BLaER1 treated with 17β-estradiol and CSF1 and Interleukin-3, amounts not matched to agents 10 nM and 100 nM (cell line): ENCODE data around the gene COL4A4.
A peak's percentile ranks its signal among the peaks of the same experiment; 100 is the strongest.
"Not testable (repeated sequence)": the region's sequence is repeated elsewhere in the genome, so short reads cannot be mapped to it uniquely, and the experiment has no call there.

Experiments
- H3K27ac ChIP-seq, 11 experiments: shearing (Covaris generic); formaldehyde crosslinking; 2 replicates each; pipeline ENCODE4 v1.8.1; 2022
- H3K27me3 ChIP-seq, 11 experiments: shearing (Covaris generic); formaldehyde crosslinking; 2 replicates each; pipeline ENCODE4 v1.8.1; 2022
- H3K36me3 ChIP-seq, 11 experiments: shearing (Covaris generic); formaldehyde crosslinking; 2 replicates each; pipeline ENCODE4 v1.8.1; 2022
- H3K4me1 ChIP-seq, 10 experiments: shearing (Covaris generic); formaldehyde crosslinking; 2 replicates each; pipeline ENCODE4 v1.8.1; 2022
- H3K4me2 ChIP-seq, 11 experiments: shearing (Covaris generic); formaldehyde crosslinking; 2 replicates each; pipeline ENCODE4 v1.8.1; 2022
- H3K4me3 ChIP-seq, 10 experiments: shearing (Covaris generic); formaldehyde crosslinking; 2 replicates each; pipeline ENCODE4 v1.8.1; 2022
- H3K9ac ChIP-seq, 11 experiments: shearing (Covaris generic); formaldehyde crosslinking; 2 replicates each; pipeline ENCODE4 v1.8.1; 2022
- H3K9me3 ChIP-seq, 11 experiments: shearing (Covaris generic); formaldehyde crosslinking; replicated peaks in 1 of 11; 2 replicates each; pipeline ENCODE4 v1.8.1; 2022
- H4K20me1 ChIP-seq, 11 experiments: shearing (Covaris generic); formaldehyde crosslinking; 2 replicates each; pipeline ENCODE4 v1.8.1; 2022
- Cebpa-rat ChIP-seq, 11 experiments: shearing (Covaris generic); IDR thresholded peaks; 2 replicates each; pipeline ENCODE4 v1.8.1; 2022

The COL4A4 gene

GRCh38 chr2:227099340-227099739 is 64.7 kb downstream of the COL4A4 start:
- Histone ChIP-seq H3K4me1 (peaks cover 0 to 9% (median 6%) of the 10 kb centered on the region in 10 experiments; a peak in 7 of 20 replicates), H3K9me3 (no peaks in the 10 kb centered on the region), H3K4me3 (no peak overlapping the region), H3K27me3 (no peaks in the 10 kb centered on the region), H3K36me3 (no peaks in the 10 kb centered on the region), H4K20me1 (no peaks in the 10 kb centered on the region), H3K9ac (no peak overlapping the region), H3K27ac (no peak overlapping the region), H3K4me2 (no peak overlapping the region)
- TF ChIP-seq Cebpa-rat (IDR thresholded peaks at IDR 0.05), result no peak

- TF ChIP-seq Cebpa-rat (IDR thresholded peaks at IDR 0.05), result no peak
- H4K20me1 ChIP-seq, result no peaks in the 10 kb centered on the region
- no peak overlapping the region for H3K4me2 ChIP-seq
- peaks cover 0 to 9% (median 6%) of the 10 kb centered on the region in 10 experiments; a peak in 7 of 20 replicates for H3K4me1 ChIP-seq
- no peak overlapping the region for H3K27ac ChIP-seq
- H3K9me3 ChIP-seq, result no peaks in the 10 kb centered on the region
- H3K27me3 ChIP-seq, result no peaks in the 10 kb centered on the region
- H3K4me3 ChIP-seq, result no peak overlapping the region
- no peak overlapping the region for H3K9ac ChIP-seq
- H3K36me3 ChIP-seq, result no peaks in the 10 kb centered on the region
Observed at GRCh38 chr2:227098162-227098515, 65.9 kb downstream of the COL4A4 start.

- Histone ChIP-seq H4K20me1 (no peaks in the 10 kb centered on the region), H3K27me3 (no peaks in the 10 kb centered on the region), H3K36me3 (no peaks in the 10 kb centered on the region), H3K4me1 (peaks cover 0 to 9% (median 6%) of the 10 kb centered on the region in 10 experiments; a peak in 7 of 20 replicates), H3K4me3 (no peak overlapping the region), H3K4me2 (no peak overlapping the region), H3K27ac (no peak overlapping the region), H3K9me3 (no peaks in the 10 kb centered on the region), H3K9ac (no peak overlapping the region)
- no peak for TF ChIP-seq Cebpa-rat (IDR thresholded peaks at IDR 0.05)
Observed at GRCh38 chr2:227097495-227098161, 66.4 kb downstream of the COL4A4 start.

- no peak for TF ChIP-seq Cebpa-rat (IDR thresholded peaks at IDR 0.05)
- Histone ChIP-seq H3K27me3 (no peaks in the 10 kb centered on the region), H3K4me3 (no peak overlapping the region), H3K27ac (no peak overlapping the region), H3K4me1 (peaks cover 0 to 9% (median 6%) of the 10 kb centered on the region in 10 experiments; a peak in 7 of 20 replicates), H3K9me3 (no peaks in the 10 kb centered on the region), H3K9ac (no peak overlapping the region), H4K20me1 (no peaks in the 10 kb centered on the region), H3K4me2 (peak overlapping the region in 7 of 11 experiments; percentile 8 to 44 (median 21); a peak in 8 of 22 replicates), H3K36me3 (no peaks in the 10 kb centered on the region)
Observed at GRCh38 chr2:227095346-227095745, 68.7 kb downstream of the COL4A4 start.

- Histone ChIP-seq H3K27me3 (no peaks in the 10 kb centered on the region), H3K4me3 (no peak overlapping the region), H3K36me3 (no peaks in the 10 kb centered on the region), H4K20me1 (no peaks in the 10 kb centered on the region), H3K9me3 (peaks cover 0 to 6% (median 0%) of the 10 kb centered on the region in 11 experiments; a peak in 2 of 22 replicates), H3K9ac (no peak overlapping the region), H3K4me1 (no peaks in the 10 kb centered on the region), H3K27ac (no peak overlapping the region), H3K4me2 (no peak overlapping the region)
- TF ChIP-seq Cebpa-rat (IDR thresholded peaks at IDR 0.05), result no peak
Observed at GRCh38 chr2:227082286-227082685, 81.7 kb downstream of the COL4A4 start.

GRCh38 chr2:227079726-227080125 is 84.3 kb downstream of the COL4A4 start:
- Histone ChIP-seq H3K27ac (no peak overlapping the region), H3K4me1 (no peaks in the 10 kb centered on the region), H3K4me2 (no peak overlapping the region), H3K36me3 (no peaks in the 10 kb centered on the region), H3K9ac (no peak overlapping the region), H3K9me3 (peaks cover 0 to 8% (median 0%) of the 10 kb centered on the region in 11 experiments; a peak in 2 of 22 replicates), H4K20me1 (no peaks in the 10 kb centered on the region), H3K4me3 (no peak overlapping the region), H3K27me3 (no peaks in the 10 kb centered on the region)
- no peak for TF ChIP-seq Cebpa-rat (IDR thresholded peaks at IDR 0.05)

GRCh38 chr2:227065065-227065464 is 98.9 kb downstream of the COL4A4 start:
- not testable (repeated sequence) for H3K9me3 ChIP-seq, H3K4me2 ChIP-seq, H3K27me3 ChIP-seq, H3K9ac ChIP-seq, H4K20me1 ChIP-seq, H3K36me3 ChIP-seq, H3K27ac ChIP-seq, H3K4me1 ChIP-seq, H3K4me3 ChIP-seq

GRCh38 chr2:227058888-227059399 is 105.1 kb downstream of the COL4A4 start:
- Histone ChIP-seq H4K20me1 (no peaks in the 10 kb centered on the region), H3K36me3 (no peaks in the 10 kb centered on the region), H3K4me2 (no peak overlapping the region), H3K9ac (no peak overlapping the region), H3K27ac (no peak overlapping the region), H3K9me3 (no peaks in the 10 kb centered on the region; a peak in 1 of 22 replicates), H3K27me3 (no peaks in the 10 kb centered on the region), H3K4me1 (no peaks in the 10 kb centered on the region), H3K4me3 (no peak overlapping the region)
- no peak for TF ChIP-seq Cebpa-rat (IDR thresholded peaks at IDR 0.05)

- H3K27ac ChIP-seq, result no peak overlapping the region
- no peak overlapping the region for H3K4me2 ChIP-seq
- H3K27me3 ChIP-seq, result no peaks in the 10 kb centered on the region
- H4K20me1 ChIP-seq, result no peaks in the 10 kb centered on the region
- H3K36me3 ChIP-seq, result no peaks in the 10 kb centered on the region
- H3K4me1 ChIP-seq, result no peaks in the 10 kb centered on the region
- H3K9ac ChIP-seq, result no peak overlapping the region
- H3K4me3 ChIP-seq, result no peak overlapping the region
- no peaks in the 10 kb centered on the region; a peak in 1 of 22 replicates for H3K9me3 ChIP-seq
- no peak for TF ChIP-seq Cebpa-rat (IDR thresholded peaks at IDR 0.05)
Observed at GRCh38 chr2:227057743-227058447, 106.1 kb downstream of the COL4A4 start.

GRCh38 chr2:227057060-227057459 is 106.9 kb downstream of the COL4A4 start:
- H3K27me3 ChIP-seq, result no peaks in the 10 kb centered on the region
- H3K4me1 ChIP-seq, result no peaks in the 10 kb centered on the region
- H3K9me3 ChIP-seq, result no peaks in the 10 kb centered on the region; a peak in 1 of 22 replicates
- no peak for TF ChIP-seq Cebpa-rat (IDR thresholded peaks at IDR 0.05)
- no peak overlapping the region for H3K4me3 ChIP-seq
- no peak overlapping the region for H3K27ac ChIP-seq
- no peak overlapping the region for H3K4me2 ChIP-seq
- H3K9ac ChIP-seq, result no peak overlapping the region
- H3K36me3 ChIP-seq, result no peaks in the 10 kb centered on the region
- H4K20me1 ChIP-seq, result no peaks in the 10 kb centered on the region
